ENCODE results near the gene CKAP4. TPM values are rescaled to one million over a fixed set of nuclear protein-coding genes. Genes with fewer than 3 reads are reported as not detected.

Gene CKAP4
- total and polyA plus RNA-seq, 2 donors (not counting 1 experiment from before 2014, with no cell fraction given) = 7.4 to 29.2 TPM

GRCh38 chr12:106190581-106190980 is 57.2 kb downstream of the CKAP4 start:
- H3K9me3 ChIP-seq (ENCODE audit: control extremely low read depth in 1 of 3, control insufficient read depth in 2 of 3, insufficient read depth in 1 of 3, low read length in 2 of 3) = no peaks in the 10 kb centered on the region
- H3K9me3 Mint-ChIP-seq (ENCODE audit: insufficient read depth) = no peaks in the 10 kb centered on the region
- no peak overlapping the region for H3K4me3 ChIP-seq (ENCODE audit: control extremely low read depth in 1 of 5, extremely low read depth in 1 of 5, insufficient read depth in 1 of 5, low read depth in 2 of 5, low read length in 4 of 5)
- H2AFZ ChIP-seq (ENCODE audit: insufficient read depth, low read depth, low read length, poor library complexity, severe bottlenecking) = no peak overlapping the region
- ChIA-PET CTCF (no interaction called here), POLR2A (no interaction called here)
- TF ChIP-seq EZH2 (IDR thresholded peaks at IDR 0.05; ENCODE audit: borderline replicate concordance, insufficient read depth, low read depth, low read length, poor library complexity, severe bottlenecking) (no peak), CTCF (IDR thresholded peaks at IDR 0.05) (no peak)
- no peaks in the 10 kb centered on the region for H3K4me1 ChIP-seq (ENCODE audit: control insufficient read depth in 2 of 2, insufficient read depth in 2 of 2, low read length in 2 of 2)
- H3K27me3 Mint-ChIP-seq = peaks cover 24% of the 10 kb centered on the region
- H3K4me2 ChIP-seq (replicated peaks; ENCODE audit: low read depth, low read length, poor library complexity, severe bottlenecking) = no peak overlapping the region
- ATAC-seq (ENCODE audit: low read depth) (no peak), DNase-seq (no peak)
- H3K27ac ChIP-seq (ENCODE audit: low read length in 2 of 2) = no peak overlapping the region
- intact Hi-C loops (cut with micrococcal nuclease) = no loop called here
- WGBS (ENCODE audit: insufficient coverage) = no CpG with 5 or more reads among the region's 3 CpGs
- no peaks in the 10 kb centered on the region for H3K79me2 ChIP-seq (ENCODE audit: control insufficient read depth, insufficient read depth, low read length)
- no peak overlapping the region for H3K4me3 Mint-ChIP-seq
- no peak overlapping the region for H3K9ac ChIP-seq (ENCODE audit: low read length)
- H3K27ac Mint-ChIP-seq = no peak overlapping the region
- no peaks in the 10 kb centered on the region for H3K36me3 ChIP-seq (replicated peaks in 1 of 2; ENCODE audit: control extremely low read depth in 1 of 2, control insufficient read depth in 1 of 2, extremely low read depth in 1 of 2, insufficient read depth in 2 of 2, low read length in 1 of 2)
- H3K4me1 Mint-ChIP-seq = no peaks in the 10 kb centered on the region
- no peaks in the 10 kb centered on the region for H4K20me1 ChIP-seq (ENCODE audit: control insufficient read depth, insufficient read depth, low read length, poor library complexity, severe bottlenecking)
- H3K27me3 ChIP-seq (replicated peaks in 1 of 4; ENCODE audit: control extremely low read depth in 1 of 4, control insufficient read depth in 3 of 4, insufficient read depth in 4 of 4, low read length in 3 of 4) = peaks cover 0 to 3% (median 2%) of the 10 kb centered on the region in 4 experiments

GRCh38 chr12:106189341-106189740 is 58.5 kb downstream of the CKAP4 start:
- 94% methylated on average over 4 of the region's 4 CpGs for WGBS (ENCODE audit: insufficient coverage)
- no peak overlapping the region for H2AFZ ChIP-seq (ENCODE audit: insufficient read depth, low read depth, low read length, poor library complexity, severe bottlenecking)
- no peaks in the 10 kb centered on the region for H3K4me1 ChIP-seq (ENCODE audit: control insufficient read depth in 2 of 2, insufficient read depth in 2 of 2, low read length in 2 of 2)
- H3K4me2 ChIP-seq (replicated peaks; ENCODE audit: low read depth, low read length, poor library complexity, severe bottlenecking) = no peak overlapping the region
- no peaks in the 10 kb centered on the region for H3K9me3 ChIP-seq (ENCODE audit: control extremely low read depth in 1 of 3, control insufficient read depth in 2 of 3, insufficient read depth in 1 of 3, low read length in 2 of 3)
- ChIA-PET CTCF (interaction anchor here (1.1 kb wide), 1 partner anchor 53 kb away, joined by 3 read pairs; no protein-coding TSS in a partner anchor), POLR2A (no interaction called here)
- Mint-ChIP-seq H3K9me3 (ENCODE audit: insufficient read depth) (no peaks in the 10 kb centered on the region), H3K27ac (no peak overlapping the region), H3K4me3 (no peak overlapping the region), H3K27me3 (peaks cover 20% of the 10 kb centered on the region), H3K4me1 (no peaks in the 10 kb centered on the region)
- H3K9ac ChIP-seq (ENCODE audit: low read length) = no peak overlapping the region
- no peaks in the 10 kb centered on the region for H4K20me1 ChIP-seq (ENCODE audit: control insufficient read depth, insufficient read depth, low read length, poor library complexity, severe bottlenecking)
- intact Hi-C loops (cut with micrococcal nuclease) = no loop called here
- H3K4me3 ChIP-seq (ENCODE audit: control extremely low read depth in 1 of 5, extremely low read depth in 1 of 5, insufficient read depth in 1 of 5, low read depth in 2 of 5, low read length in 4 of 5) = no peak overlapping the region
- TF ChIP-seq CTCF (IDR thresholded peaks at IDR 0.05) (no peak), EZH2 (IDR thresholded peaks at IDR 0.05; ENCODE audit: borderline replicate concordance, insufficient read depth, low read depth, low read length, poor library complexity, severe bottlenecking) (no peak)
- no peaks in the 10 kb centered on the region for H3K79me2 ChIP-seq (ENCODE audit: control insufficient read depth, insufficient read depth, low read length)
- ATAC-seq (ENCODE audit: low read depth) (no peak), DNase-seq (no peak)
- peaks cover 0 to 3% (median 2%) of the 10 kb centered on the region in 4 experiments for H3K27me3 ChIP-seq (replicated peaks in 1 of 4; ENCODE audit: control extremely low read depth in 1 of 4, control insufficient read depth in 3 of 4, insufficient read depth in 4 of 4, low read length in 3 of 4)
- no peaks in the 10 kb centered on the region for H3K36me3 ChIP-seq (replicated peaks in 1 of 2; ENCODE audit: control extremely low read depth in 1 of 2, control insufficient read depth in 1 of 2, extremely low read depth in 1 of 2, insufficient read depth in 2 of 2, low read length in 1 of 2)
- no peak overlapping the region for H3K27ac ChIP-seq (ENCODE audit: low read length in 2 of 2)

Data from B cell (primary cell).